CD4-positive, alpha-beta T cell treated with Interleukin-17A for 1 hour (primary cell): ENCODE data around the gene COL8A1.
"Not testable (repeated sequence)": the region's sequence is repeated elsewhere in the genome, so short reads cannot be mapped to it uniquely, and the experiment has no call there.

Experiments used
- DNase-seq: peaks from one replicate; pipeline ENCODE4 v3.0.0-alpha.2; 2020

Gene COL8A1

DNA sequence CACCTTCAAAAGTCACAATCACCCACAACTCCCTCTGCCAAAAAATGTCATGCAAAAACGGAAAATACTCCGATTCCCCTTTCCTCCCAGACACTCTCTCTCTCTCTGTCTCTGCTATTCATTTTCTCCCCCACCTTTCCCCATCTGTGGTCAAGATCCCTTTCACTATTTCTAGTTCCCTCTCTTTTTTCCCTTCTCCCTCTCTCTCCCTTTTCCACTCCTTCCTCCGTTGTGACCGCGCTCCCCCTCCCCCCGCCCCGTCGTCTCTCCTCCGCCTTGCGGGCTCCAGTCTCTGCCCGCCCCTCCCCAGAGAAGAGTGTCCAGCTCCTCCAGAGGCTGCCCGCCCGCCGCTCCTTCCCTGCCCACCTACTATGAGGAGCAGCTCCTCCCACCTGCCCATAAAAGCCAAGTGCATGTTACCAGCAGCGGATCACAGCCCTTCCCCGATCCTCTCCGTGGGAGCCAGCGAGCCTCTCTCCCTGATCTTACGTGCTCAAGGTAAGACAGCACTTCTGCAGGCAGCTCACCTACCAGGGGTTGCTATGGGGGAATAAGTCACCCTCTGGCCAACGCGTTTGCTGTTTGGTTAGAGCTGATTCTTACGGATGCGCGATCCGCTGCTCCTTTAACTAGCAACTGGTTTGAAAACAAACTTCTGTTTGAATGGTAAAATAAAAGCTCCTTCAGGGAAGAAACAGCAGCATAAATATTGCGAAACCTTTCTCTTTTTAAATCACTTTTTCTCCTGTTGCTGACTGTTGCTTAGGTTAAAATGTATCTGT, at the start of gene COL8A1:
COL8A1 (plus strand) TSS at position 428 of the 782 bp plus-strand sequence. CDS start 152,089 bp downstream, outside the sequence.
- DNase-seq = no peak

DNA sequence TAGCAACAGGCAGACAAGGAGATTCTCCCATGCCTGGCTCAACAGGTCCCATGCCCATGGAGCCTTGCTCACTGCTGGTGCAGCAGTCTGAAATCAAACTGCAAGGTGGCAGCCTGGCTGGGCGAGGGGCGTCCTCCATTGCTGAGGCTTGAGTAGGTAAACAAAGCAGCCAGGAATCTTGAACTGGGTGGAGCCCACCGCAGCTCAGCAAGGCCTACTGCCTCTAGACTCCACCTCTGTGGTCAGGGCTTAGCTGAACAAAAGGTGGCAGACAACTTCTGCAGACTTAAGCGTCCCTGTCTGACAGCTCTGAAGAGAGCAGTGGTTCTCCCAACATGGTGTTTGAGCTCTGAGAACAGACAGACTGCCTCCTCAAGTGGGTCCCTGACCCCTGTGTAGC, 49.2 kb upstream of the COL8A1 start:
- DNase-seq = not testable (repeated sequence)

DNA sequence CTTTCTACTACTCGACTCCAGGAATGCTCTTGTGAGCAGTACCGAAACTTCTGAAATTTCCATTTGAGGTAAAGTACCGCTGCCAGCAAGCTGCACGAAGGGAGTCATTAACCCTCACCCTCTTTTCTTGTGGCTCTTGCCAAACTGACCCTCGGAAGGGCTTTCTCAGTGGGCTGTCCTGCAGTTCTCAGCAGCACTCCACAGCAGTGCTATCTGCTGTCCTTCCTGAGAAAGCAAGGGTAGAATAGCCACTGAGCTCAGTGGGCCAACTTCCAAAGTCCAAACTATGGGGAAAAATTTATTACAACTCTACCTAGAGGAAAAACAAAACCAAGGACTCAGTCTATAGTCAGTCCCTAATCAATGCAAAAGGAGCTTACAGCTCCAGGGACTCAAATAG, 38.5 kb upstream of the COL8A1 start:
- no peak for DNase-seq

DNA sequence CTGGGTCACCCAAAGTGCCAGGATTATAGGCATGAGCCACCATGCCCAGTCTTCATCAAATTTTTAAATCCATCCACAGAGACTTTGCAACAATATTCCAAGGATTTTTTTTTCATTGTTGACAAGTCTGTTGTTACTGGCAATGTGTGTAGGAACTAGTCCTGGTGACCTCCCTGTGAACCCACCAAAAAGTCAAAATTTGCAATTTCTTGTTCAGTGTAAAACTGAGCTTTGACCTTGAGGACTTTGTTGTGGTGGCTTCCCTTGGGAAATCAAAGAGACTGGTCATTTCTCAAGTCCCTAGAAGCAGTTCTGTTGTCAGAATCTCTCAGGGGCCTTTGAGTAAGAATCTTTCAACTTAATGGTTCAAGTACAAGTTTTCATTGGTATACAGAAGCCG, 36.9 kb upstream of the COL8A1 start:
- no peak for DNase-seq

DNA sequence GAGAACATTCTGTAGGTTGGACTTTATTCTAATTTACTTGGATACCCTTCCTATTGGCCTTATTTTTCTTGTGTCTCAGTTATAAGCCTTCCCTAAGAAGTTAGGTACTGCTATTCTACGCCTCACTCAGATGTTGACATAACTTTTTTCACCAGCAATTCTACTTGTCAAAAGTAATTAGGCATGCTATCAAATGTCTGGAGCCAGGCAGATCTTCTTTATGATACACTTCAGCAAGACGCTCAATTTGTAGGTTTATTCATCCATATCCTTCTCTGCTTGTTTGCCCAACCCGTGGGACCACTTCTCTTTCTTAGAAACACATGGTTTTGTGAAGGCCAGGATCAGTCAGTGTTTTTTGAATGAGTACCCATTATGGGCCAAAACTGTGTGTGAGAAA, 36.2 kb upstream of the COL8A1 start:
- DNase-seq = no peak

DNA sequence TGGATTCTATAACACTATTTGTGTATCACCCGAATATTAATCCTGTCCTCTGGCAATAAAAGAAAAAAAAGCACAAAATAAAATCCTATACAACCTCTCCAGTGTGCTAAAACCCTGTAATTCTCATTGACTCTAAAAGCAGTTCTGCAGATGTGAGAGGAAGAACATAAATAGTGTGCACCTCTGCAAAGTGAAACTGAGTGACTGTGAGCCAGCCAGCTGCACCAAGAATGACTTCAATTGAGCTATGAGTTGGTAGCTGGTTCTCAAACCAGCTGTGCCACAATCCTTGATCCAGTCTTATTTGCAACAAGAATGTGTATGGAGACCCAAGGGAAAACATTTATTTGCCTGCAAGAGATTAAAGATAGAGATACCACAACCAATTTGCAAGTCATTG, 31.2 kb upstream of the COL8A1 start:
- DNase-seq = no peak

DNA sequence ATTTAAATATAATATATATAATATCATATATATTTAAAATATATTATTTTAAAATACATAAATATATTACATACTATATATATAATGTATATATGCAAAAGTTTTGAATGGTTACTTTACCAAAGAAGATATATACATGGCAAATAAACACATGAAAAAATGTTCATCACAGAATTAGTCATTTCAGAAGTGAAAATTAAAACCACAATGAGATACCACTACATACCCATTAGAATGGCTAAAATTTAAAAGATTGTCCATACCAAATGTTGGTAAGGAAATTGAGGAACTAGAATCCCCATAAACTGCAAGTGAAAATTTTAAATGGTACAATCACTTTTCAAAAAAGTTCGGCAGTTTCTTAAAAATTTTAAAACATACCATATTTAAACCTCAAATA, 23.6 kb upstream of the COL8A1 start:
- no peak for DNase-seq

DNA sequence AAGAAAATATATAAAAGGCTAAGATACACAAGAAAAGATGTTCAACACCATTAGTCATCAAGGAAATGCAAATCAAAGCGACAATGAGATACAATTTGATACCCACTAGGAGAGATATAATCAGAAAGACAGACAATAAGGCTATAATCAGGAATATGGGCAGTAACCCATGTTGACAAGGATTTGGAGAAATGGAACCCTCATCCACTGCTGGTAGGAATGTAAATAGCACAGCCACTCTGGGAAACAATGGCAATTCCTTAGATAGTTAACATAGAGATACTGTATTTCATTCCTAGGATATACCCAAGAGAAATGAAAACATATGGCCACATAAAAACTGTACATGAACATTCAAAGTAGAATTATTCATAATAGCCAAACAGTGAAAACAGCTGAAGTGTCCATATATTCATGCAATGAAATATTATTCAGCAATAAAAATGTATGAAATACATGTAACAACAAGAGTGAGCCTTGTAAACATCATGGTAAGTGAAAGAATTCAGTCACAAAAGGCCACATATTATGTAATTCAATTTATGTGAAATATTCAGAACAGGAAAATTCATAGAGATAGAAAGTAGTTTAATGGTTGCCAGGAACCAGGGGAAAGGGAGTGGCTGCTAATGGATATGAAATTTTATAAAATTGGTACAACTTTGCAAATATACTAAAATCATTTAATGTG, 18.2 kb upstream of the COL8A1 start:
- no peak for DNase-seq

DNA sequence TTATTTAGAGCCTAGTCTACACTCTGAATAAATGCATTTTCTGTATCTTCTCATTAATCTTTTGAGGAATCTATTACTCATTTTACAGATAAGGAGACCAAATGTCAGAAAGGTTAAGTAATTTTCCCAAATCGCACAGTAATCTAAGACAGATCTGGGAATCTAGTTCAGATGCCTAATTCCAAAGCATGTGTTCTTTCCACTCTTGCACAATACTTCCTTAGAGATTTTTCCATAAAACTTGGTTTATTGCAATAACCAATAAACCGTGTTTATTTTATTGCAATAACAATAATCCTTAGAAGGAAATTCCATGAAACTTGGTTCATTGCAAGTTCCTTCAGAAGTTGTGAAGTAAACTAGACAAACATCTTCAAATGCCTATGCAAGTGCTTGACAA, 17.4 kb upstream of the COL8A1 start:
- DNase-seq = no peak

DNA sequence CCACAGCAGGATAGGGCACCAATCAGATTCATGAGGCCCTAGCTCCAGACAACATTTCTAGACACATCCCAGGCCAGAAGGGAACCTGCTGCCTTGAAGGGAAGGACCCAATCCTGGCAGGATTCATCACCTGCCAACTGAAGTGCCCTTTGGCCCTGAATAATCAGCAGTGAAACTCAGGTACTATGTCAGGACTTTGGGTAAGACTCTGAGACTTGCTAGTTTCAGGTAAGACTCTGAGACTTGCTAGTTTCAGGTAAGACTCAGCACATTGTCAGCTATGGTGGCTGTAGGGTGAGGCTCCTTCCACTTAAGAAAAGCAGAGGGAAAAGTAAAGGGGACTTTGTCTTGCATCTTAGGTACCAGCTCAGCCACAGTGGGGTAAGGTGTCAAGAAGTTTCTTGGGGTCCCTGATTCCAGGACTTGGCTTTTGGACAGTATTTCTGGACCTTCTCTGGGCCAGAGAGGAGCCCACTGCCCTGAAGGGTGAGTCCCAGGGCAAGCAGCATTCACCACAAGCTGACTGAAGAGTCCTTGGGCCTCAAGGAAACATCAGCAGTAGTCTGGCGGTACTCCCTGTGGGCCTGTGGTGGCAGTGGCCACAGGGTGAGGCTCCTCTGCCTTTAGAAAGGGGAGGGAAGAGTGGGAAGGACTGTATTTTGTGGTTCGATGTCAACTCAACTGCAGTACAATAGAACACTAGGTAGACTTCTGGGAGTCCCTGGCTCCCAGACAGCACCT, 13.7 kb upstream of the COL8A1 start:
- DNase-seq = no peak

DNA sequence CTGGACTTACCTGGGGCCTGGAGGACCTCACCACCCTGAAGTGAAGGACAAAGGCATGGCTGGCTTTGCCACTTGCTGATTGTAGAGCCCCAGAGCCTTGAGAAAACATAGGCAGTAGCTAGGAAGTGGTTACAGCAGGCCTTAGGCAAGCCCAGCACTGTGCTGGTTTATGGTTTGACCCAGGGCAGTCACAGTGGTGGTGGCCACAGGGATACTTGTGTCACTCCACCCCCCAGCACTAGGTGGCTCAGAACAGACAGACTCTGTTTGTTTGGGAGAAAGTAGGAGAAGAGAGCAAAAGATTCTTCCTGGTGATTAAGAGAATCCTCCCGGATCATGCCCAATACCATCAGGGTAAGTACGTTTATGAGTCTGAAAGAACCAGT, 13.2 kb upstream of the COL8A1 start:
- no peak for DNase-seq

DNA sequence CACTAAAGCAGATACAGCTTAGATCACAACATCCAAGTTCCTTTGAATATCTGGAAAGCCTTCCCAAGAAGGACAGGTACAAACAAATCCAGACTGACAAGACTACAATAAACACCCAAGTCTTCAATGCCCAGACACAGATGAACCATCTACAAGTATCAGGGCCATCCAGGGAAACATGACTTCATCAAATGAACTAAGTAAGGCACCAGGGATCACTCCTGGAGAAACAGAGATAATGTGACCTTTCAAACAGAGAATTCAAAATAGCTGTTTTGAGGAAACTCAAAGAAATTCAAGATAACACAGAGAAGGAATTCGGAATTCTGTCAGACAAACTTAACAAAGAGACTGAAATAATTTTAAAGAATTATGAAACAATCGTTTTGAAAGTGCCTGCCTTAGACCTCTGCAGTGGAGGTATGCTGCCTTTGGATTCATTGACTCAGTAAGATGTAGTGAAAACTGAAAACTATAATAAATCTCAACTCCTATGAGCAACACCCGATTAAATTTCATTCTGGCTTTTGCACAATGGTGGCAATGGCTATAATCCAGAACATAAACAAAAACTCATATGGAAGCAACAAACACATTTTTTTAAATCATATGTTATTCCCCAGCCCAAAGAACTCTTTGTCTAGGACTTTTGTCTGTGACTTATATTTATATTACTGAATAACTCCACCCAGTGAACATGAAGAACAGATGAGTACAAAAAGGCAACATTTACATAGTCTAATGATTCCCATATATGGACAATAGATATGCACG, 12.6 kb upstream of the COL8A1 start:
- no peak for DNase-seq

DNA sequence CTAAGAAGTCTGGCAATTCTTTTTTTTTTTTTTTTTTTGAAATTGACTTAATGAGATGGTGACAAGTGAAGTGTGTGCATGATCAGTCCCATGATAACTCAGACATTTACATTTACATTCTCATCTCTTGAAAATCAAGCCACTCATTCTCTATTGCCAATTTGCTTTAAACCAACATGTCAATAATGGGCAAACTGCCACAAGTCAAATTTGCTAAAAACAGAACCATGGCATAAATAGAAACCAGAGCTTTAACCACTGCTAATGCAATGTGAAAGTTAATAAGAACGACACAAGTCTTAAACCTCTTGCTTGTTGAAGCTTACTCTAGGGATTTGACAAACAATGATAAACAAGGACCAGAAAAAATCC, 12.0 kb upstream of the COL8A1 start:
- DNase-seq = no peak

DNA sequence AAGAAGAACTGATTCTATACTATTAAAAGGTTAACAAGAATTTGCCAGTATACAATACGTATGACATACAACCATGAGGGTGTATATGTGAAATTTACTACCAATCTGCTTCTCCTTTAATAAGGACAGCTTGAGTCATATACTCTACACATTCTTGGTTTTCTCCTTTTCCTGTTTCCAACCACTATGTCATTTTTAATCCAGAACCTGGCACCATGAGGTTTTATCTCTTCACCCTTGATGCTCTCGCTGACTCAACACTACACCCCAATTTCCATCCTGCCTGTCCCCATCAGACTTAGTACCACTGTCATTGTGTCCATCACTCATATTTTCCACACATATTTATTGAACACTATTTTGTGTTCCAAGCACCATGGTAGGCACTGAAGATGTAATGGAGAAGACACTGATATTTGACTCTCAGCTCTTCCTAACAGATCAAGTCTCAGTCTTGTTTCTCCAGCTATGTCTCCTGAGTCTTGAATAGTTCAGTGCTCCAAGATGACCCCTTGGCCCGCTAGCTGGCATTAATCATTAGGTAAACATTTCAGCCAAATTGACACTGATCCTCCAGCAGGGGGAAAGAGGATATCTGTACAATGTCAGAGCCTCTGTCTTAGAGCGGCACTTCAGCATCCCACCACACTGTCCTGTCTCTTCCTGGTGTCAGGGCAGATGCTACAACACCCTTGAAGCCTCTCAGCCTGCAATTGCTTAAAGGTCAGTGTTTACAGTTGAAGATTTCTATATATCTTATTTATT, 11.2 kb upstream of the COL8A1 start:
- no peak for DNase-seq

DNA sequence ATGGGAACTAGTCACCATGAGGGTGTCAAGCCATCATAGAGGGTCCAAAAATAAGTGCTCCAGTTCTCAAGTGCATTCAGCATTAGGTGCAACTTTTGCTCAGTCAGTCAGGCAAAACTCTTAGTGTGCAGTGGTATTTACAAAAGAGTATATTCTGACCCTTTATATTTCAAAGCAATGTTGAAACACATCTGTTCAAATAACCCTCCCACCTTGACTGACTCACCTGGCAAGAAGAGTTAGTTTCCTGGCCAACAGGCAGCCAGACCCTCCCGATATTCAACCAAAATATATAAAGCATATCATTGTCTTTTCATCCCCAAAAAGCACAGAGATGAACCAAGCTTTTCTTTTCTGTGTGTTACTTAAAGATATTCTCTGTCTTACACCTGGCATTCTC, 7.6 kb upstream of the COL8A1 start:
- no peak for DNase-seq

DNA sequence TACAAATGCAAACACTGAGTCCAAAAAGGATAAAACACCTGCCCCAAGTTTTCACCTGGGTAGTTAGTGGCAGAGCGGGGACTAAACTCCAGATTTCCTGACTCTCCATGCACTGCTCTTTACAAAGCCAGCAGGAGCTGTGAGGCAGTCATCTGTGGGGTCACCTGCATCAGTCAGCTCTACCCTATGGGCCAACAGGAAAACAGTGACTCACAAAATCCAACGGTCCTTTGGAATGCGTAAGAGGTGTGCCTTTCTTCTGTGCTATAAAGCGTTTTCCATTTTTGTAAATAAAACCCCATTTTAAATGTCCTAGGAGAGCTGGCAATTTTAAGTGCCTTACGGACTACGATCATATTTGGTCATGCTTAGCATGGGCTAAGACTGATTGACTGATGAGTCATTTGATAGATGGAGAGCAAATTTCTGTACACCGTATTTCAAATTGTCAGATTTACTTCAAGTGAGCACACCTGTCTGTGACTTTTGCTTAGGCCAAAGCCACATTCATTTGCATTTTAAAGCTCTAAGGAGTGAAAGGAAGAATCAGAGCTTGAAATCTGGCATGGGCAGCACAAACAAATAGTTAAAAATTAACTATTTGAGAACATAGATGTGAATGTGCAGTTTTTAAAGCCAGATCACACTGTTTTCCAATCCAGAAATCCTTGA, 4.4 kb upstream of the COL8A1 start:
- DNase-seq = no peak

DNA sequence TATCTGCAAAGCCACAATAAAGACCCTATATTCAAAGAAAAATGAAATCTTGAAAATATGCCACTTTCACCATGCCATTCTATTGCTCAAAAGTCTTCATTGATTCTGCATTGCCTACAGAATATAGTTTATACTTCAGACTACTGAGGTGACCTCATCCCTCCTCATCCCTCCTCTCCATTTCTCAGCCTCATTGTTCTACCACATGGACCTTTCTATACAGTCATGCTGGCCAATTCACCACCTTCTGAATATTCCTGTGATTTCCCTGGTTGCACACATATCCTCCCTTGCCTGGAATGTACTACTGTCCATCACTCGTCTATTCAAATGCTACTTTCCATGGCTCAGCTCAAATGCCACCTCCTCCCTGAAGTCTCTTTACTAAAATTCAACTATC, 3.5 kb upstream of the COL8A1 start:
- DNase-seq = no peak

DNA sequence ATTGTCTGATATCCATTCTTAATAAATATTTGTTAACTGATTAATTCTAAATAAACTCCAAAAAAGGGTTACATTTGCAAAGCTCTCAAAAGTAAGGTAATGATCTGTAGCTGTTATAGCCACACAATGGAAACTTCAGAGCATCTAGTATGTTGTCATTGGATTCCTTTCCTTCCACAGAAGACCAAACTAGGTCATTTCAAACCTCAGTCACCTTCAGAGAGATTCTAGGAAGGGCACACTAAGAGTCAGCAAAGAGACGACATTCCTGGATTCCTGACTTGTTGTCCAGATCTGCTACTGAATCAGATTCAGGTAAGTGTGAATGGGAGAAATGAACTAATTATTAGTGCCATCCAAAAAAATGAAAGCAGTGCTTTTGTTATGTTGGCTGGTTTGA, 3.0 kb upstream of the COL8A1 start:
- no peak for DNase-seq

DNA sequence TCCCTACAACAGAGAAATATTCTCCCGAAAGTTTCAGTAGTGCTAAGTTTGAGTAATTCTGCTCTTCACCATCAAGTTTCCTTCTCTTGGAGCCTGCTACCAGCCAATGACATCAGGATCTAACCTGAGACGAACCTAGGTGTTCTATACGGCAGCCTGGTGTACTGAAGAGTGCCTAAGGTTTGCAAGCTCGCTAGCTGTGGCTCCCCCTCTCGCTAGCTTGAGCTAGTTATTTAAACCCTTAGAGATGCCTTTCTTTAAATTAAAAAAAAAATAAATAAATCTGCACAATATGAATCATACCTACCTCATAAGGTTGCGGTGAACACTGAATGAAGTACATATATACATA, 1.4 kb upstream of the COL8A1 start:
- no peak for DNase-seq

DNA sequence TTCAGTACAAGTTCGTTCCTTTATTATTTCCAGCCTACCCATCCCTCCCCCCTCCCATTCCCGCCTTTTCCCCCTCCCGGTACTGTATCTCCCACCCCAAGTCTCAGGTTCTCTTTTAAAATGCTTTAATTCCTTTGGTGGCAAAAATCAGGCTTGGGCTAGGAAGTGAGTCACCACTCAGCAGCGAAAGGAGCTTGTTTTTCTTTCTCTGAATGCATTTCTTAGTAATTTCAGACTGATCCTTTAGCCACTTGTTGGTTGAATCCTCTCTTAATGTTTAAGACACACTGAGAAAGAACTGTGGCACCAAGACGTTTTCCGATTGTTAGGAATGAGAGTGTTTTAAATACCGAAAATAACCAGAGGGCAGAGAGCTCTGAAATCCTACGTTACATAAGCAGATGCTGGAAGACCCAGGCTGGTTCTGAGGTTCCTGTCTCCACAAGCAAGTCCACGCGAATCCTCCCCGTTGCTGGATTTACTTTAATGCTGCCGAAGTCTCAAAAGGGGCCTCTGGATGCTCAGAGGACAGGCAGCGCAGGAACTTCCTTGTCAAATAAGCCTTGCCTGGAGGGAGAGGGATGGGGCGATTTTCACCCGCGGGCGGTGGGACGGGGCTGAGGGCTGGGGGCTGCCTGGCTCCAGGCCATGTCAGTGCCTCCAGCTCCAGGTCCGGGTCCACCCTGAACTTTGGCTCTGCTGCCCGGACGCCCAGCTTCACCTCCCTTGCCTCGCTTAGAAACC, 854 bp upstream of the COL8A1 start:
- DNase-seq = no peak

DNA sequence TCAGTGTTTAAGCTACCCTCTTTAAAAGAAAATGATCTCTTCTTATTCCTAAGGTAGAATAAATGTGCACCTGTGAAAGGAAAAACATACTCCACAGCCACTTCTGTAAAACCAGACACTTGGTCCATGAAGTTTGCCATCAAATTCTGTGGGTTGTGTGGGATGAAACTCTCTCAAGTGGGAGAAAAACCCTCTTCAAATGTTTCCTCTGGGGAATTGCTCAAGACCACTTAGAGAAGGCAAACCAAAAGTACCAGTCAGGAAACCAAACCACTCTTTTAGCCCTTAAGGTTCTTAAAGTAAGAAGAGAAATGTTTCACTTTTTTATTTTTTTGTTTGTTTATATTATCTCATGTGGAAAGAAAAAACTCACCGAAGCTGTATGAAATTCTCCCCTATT, 1.2 kb downstream of the COL8A1 start:
- no peak for DNase-seq
